ENCODE results near the gene ABHD14A. TPM values are rescaled to one million over a fixed set of nuclear protein-coding genes. Genes with fewer than 3 reads are reported as not detected.
"Not testable (repeated sequence)": the region's sequence is repeated elsewhere in the genome, so short reads cannot be mapped to it uniquely, and the experiment has no call there.

Gene ABHD14A
- 10 to 100 TPM in 1 of 3 donors, 1 to 10 TPM in 2; 6.3 to 14.8 (median 9.1) TPM for total RNA-seq
- long read RNA-seq, donor 1, transcript ABHD14A-201 (5 exons, 1,062 nt): major isoform, 10 of 15 reads
- long read RNA-seq, donor 1, partial matches to known transcripts: 1 of 15 reads
- long read RNA-seq, donor 1, other reads (novel, unspliced or antisense): 4 of 15 reads
- long read RNA-seq, donor 2, partial matches to known transcripts: 0 of 6 reads
- long read RNA-seq, donor 2, other reads (novel, unspliced or antisense): 2 of 6 reads

DNA sequence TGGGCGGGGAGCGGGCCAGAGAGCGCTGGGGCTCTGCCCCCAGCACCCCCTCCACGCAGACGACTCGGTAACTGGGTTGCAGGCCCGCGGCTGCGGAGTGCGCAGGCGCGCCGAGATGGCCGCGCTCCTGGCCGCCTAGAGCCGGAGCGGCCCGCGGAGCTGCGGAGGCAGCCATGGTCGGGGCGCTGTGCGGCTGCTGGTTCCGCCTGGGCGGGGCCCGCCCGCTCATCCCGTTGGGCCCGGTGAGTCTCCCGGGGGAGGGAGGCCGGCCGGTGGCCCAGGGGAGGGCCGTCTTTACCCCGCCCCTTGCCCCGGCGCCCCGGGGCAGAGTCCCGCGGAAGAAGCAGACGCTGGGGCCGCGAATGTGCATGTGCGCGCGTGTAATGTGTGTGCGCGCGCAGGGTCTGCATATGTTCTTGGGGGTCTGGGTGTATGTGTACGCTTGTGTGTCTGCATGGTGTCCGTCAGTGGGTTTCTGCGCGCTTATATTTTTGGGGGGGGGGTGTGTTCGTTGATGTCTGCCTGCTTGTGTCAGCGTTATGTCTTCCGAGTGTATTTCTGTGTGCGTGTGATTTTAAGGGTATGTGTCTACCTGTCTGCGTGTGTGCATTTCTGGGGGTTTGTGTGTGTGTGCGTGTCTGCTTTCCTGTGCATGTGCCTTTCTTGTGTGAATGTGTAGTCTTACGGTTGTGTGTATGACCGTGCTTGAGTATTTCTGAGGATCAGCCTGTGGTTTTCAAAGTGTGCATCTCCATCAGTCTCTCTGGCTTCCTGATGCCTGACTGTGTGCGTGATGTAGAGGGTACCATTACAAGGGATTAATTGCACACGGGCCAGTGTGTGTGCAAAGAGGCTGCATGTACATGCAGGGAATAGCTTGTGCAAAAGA lies at the start of gene ABHD14A:
ABHD14A (plus strand) TSS at position 102 of the 889 bp plus-strand sequence; CDS start at position 174, 72 bp downstream.
- ATAC-seq (peak; percentile 82), DNase-seq (peak; percentile 85 to 92 (median 90))
- no peaks in the 10 kb centered on the region for H3K36me3 ChIP-seq (ENCODE audit: low read depth)
- TF ChIP-seq, protein P1, sequence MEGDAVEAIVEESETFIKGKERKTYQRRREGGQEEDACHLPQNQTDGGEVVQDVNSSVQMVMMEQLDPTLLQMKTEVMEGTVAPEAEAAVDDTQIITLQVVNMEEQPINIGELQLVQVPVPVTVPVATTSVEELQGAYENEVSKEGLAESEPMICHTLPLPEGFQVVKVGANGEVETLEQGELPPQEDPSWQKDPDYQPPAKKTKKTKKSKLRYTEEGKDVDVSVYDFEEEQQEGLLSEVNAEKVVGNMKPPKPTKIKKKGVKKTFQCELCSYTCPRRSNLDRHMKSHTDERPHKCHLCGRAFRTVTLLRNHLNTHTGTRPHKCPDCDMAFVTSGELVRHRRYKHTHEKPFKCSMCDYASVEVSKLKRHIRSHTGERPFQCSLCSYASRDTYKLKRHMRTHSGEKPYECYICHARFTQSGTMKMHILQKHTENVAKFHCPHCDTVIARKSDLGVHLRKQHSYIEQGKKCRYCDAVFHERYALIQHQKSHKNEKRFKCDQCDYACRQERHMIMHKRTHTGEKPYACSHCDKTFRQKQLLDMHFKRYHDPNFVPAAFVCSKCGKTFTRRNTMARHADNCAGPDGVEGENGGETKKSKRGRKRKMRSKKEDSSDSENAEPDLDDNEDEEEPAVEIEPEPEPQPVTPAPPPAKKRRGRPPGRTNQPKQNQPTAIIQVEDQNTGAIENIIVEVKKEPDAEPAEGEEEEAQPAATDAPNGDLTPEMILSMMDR (IDR thresholded peaks at IDR 0.05): no peak
- no peaks in the 10 kb centered on the region for H3K9me3 ChIP-seq
- intact Hi-C loops (cut with DNase I, micrococcal nuclease): no loop called here
- H3K4me3 ChIP-seq: peak within 1 kb of the TSS; percentile 15
- H3K4me1 ChIP-seq (ENCODE audit: low read depth): peaks cover 11% of the 10 kb centered on the region

DNA sequence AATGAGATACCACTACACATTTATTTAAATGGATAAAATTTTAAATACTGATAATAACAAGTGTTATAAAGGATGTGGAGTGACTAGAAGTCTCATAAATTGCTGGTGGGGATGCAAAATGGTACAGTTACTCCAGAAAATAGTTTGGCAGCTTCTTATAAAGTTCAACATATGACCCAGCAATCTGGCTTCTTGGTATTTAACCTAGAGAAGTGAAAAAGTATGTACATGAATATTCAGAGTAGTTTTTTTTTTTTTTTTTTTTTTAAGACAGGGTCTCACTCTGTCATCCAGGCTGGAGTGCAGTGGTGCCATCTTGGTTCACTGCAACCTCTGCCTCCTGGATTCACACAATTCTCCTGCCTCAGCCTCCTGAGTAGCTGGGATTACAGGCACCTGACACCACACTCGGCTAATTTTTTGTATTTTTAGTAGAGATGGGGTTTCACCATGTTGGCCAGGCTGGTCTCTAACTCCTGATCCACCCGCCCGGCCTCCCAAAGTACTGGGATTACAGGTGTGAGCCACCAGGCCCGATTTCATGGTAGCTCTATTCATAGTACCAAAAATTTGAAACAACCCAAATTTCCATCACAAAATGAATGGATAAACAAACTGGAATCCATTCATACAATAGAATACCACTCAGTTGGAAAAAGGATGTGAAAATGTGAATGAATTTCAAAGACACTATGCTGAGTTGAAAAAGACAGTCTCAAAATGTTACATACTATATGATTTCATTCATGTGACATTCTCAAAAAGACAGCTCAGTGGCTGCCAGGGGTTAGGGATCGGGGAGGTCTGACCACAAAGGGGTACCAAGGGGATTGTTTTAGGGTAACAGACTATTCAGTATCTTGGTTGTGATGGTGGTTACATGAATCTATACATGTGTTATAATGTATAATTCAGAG lies 47.5 kb upstream of the ABHD14A start:
- H3K4me1 ChIP-seq (ENCODE audit: low read depth): no peaks in the 10 kb centered on the region
- H3K9me3 ChIP-seq: no peaks in the 10 kb centered on the region
- DNase-seq: no peak
- no peaks in the 10 kb centered on the region for H3K36me3 ChIP-seq (ENCODE audit: low read depth)
- TF ChIP-seq, protein P1 (IDR thresholded peaks at IDR 0.05): no peak
- no peak overlapping the region for H3K4me3 ChIP-seq
- ATAC-seq: no peak
- intact Hi-C loops (cut with DNase I, micrococcal nuclease): no loop called here

DNA sequence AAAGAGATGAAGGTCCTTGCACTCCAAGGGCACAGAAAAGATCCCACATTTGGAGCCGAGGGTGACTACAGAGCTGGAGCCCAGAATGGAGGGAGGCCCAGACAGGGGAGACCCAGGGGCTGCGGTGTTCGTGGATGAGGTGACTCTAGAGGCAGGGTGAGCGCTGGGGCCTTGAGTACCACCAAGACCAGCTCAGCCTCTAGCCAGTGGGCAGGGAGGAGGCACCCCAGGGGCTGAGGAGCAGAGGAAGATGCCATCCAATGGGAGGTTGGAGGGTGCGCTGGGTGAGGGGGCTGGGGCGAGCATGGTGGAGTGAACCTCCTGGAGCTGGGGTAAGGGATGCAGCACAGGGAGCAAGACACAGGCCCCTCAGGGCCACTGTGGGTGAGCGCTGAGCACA lies 46.4 kb upstream of the ABHD14A start:
- TF ChIP-seq, protein P1 (IDR thresholded peaks at IDR 0.05): no peak
- Histone ChIP-seq H3K9me3 (no peaks in the 10 kb centered on the region), H3K4me3 (no peak overlapping the region), H3K36me3 (ENCODE audit: low read depth) (no peaks in the 10 kb centered on the region), H3K4me1 (ENCODE audit: low read depth) (no peaks in the 10 kb centered on the region)
- DNase-seq: no peak
- intact Hi-C loops (cut with DNase I, micrococcal nuclease): no loop called here
- no peak for ATAC-seq

DNA sequence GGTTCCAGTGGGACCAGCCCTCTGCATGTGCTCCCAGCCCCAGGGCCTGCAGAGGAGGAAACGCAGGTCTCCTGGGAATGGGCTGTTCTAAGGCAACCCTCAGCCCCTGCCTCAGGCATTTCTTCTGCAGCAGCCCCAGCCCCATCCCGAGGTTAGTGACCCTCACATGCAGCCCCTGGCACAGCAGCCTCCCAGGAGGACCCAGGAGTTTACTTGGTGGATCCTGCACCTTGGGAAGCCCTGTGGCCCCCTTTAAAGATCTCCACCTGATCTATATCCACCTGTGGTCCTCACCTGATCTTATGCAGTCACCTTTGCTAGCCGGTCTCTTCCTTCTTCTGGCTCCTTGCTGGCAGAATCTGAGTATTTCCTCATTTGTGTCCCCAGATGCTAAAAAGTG lies 45.9 kb upstream of the ABHD14A start:
- intact Hi-C loops (cut with DNase I, micrococcal nuclease); DNase-seq; H3K4me1 ChIP-seq (ENCODE audit: low read depth): not testable (repeated sequence)

DNA sequence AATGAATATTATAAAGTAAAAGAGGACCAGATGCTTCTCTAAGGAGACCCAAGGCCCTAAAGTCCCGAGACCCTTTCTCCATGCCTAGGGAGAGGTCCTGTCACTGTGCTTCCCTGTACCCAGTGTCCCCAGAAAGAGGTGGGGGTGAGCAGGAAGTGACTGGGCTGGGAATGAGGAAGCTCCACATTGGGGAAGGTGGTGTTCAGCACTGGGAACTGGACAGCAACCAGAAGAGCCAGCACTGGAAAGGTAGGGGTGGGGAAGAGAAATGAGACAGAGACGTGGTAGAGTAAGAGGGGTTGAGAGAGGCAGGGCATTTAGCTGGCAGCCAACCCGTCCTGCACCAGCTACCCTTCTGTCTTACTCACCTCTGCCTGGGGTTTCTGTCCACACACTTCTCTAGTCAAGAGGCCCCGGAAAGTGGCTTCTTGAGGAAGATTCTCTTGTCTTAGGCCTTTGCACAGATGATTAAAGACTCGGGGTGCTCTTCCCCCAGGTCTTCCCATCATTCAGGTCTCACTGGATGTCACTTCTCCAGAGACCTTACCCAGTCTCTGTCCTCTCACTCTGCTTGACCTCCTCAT lies 45.4 kb upstream of the ABHD14A start:
- intact Hi-C loops (cut with DNase I, micrococcal nuclease): no loop called here
- peak; percentile 43 for ATAC-seq
- no peak for DNase-seq
- H3K4me1 ChIP-seq (ENCODE audit: low read depth): no peaks in the 10 kb centered on the region
- TF ChIP-seq, protein P1 (IDR thresholded peaks at IDR 0.05): no peak
- H3K4me3 ChIP-seq: no peak overlapping the region
- no peaks in the 10 kb centered on the region for H3K36me3 ChIP-seq (ENCODE audit: low read depth)
- no peaks in the 10 kb centered on the region for H3K9me3 ChIP-seq

More for the DNA sequence above, 45.9 kb upstream of the ABHD14A start:
- not testable (repeated sequence) for H3K9me3 ChIP-seq; H3K4me3 ChIP-seq; H3K36me3 ChIP-seq (ENCODE audit: low read depth); ATAC-seq

Measured in mucosa of descending colon (tissue), 3 donors.